K562 (cell line): ENCODE data around the gene GJD4. TPM values are rescaled to one million over a fixed set of nuclear protein-coding genes. Genes with fewer than 3 reads are reported as not detected.

Experiments used
- ATAC-seq: fragments of 200-7000 bp; cut with Tn5 transposase; 3 replicates; pipeline ENCODE4 v1.9.1; 2020; ENCODE audit warnings: moderate library complexity
- BruUV-seq: library from RNA; stranded (reverse); fragments of 400-500 nt; replicated peaks from 2 replicates; lab custom pipeline; 2021; lab: Mats Ljungman, UMichigan
- CTCF ChIA-PET: fragments of 300-600 bp; formaldehyde crosslinking; extraction: SDS; loops from one replicate; lab custom pipeline; 2021; ENCODE audit warnings: low intra/inter-chr PET ratio; lab: Yijun Ruan, JAX
- POLR2A ChIA-PET: fragments of 300-600, 350-650 bp; sonication (Branson Sonifier 250); formaldehyde crosslinking; extraction: SDS; loops from one replicate; lab custom pipeline; 2021; ENCODE audit warnings: antibody characterized with exemption, inconsistent platforms; lab: Yijun Ruan, JAX
- DNase-seq, 4 experiments: peaks; one replicate each; pipeline versions ENCODE4 v3.0.0 to v3.0.0-alpha.2; 2011 to 2018; ENCODE audit warnings: low spot score in 3 of 4, mixed read lengths in 3 of 4; ENCODE audit errors: extremely low read depth in 1 of 4
- FAIRE-seq: peaks from 2 replicates; lab custom pipeline; 2011; peaks lifted over from hg19 to GRCh38; lab: Jason Lieb, UNC
- H2AFZ ChIP-seq: 2 replicates; pipeline ENCODE4 v1.6.0; 2011; ENCODE audit warnings: low read depth, low read length, control low read depth, inconsistent platforms
- H3K27ac ChIP-seq: fragments of 200-600 bp; 3 replicates; pipeline ENCODE4 v1.8.0; 2011; ENCODE audit warnings: low read depth, mild to moderate bottlenecking, control low read depth, inconsistent platforms, low read length, moderate library complexity, mixed read lengths; ENCODE audit errors: extremely low read depth
- H3K27me3 ChIP-seq, 2 experiments: fragments of 300-600 bp in 1 of 2; 2 replicates in 1 of 2; 3 replicates in 1 of 2; pipeline versions ENCODE4 v1.6.0 to v1.8.0; 2011; ENCODE audit warnings: inconsistent platforms in 2 of 2, low read length in 2 of 2, mild to moderate bottlenecking in 1 of 2, mixed read lengths in 1 of 2, moderate library complexity in 1 of 2; ENCODE audit not compliant: control insufficient read depth in 2 of 2, insufficient read depth in 2 of 2
- H3K36me3 ChIP-seq: fragments of 300-600 bp; 3 replicates; pipeline ENCODE4 v1.8.0; 2011; ENCODE audit warnings: mild to moderate bottlenecking, low read length, inconsistent platforms; ENCODE audit not compliant: control insufficient read depth, insufficient read depth
- H3K4me1 ChIP-seq, 2 experiments: fragments of 200-600 bp in 1 of 2; replicated peaks in 1 of 2; 2 replicates in 1 of 2; 3 replicates in 1 of 2; pipeline versions ENCODE4 v1.5.1 to v1.8.0; 2011; ENCODE audit warnings: inconsistent platforms in 2 of 2, low read length in 2 of 2, mild to moderate bottlenecking in 1 of 2, mixed read lengths in 1 of 2, moderate library complexity in 1 of 2; ENCODE audit not compliant: control insufficient read depth in 2 of 2, insufficient read depth in 2 of 2
- H3K4me2 ChIP-seq: 2 replicates; pipeline ENCODE4 v1.6.1; 2011; ENCODE audit warnings: low read length, control low read depth, inconsistent platforms, mixed read lengths; ENCODE audit not compliant: insufficient read depth
- H3K4me3 ChIP-seq: fragments of 200-600 bp; sonication (generic), shearing (Covaris generic); 2 replicates; pipeline ENCODE4 v1.5.1; 2016; ENCODE audit warnings: control low read depth, inconsistent platforms
- H3K79me2 ChIP-seq: fragments of 200-600 bp; 3 replicates; pipeline ENCODE4 v1.8.0; 2011; ENCODE audit warnings: low read length, inconsistent platforms; ENCODE audit not compliant: control insufficient read depth, insufficient read depth
- H3K9ac ChIP-seq, 2 experiments: 2 replicates each; pipeline versions ENCODE4 v1.6.0 to v1.6.1; 2011; ENCODE audit warnings: low read depth in 2 of 2, low read length in 2 of 2, control low read depth in 1 of 2, inconsistent platforms in 1 of 2, mild to moderate bottlenecking in 1 of 2, mixed read lengths in 1 of 2; ENCODE audit not compliant: insufficient read depth in 1 of 2
- H3K9me1 ChIP-seq: one replicate; pipeline ENCODE4 v1.6.0; 2011; ENCODE audit warnings: inconsistent platforms, mild to moderate bottlenecking, low read length, moderate library complexity; ENCODE audit not compliant: control insufficient read depth, insufficient read depth
- H3K9me3 ChIP-seq: replicated peaks from 2 replicates; pipeline ENCODE4 v1.5.1; 2011; ENCODE audit warnings: low read depth, low read length, inconsistent platforms; ENCODE audit not compliant: control insufficient read depth, insufficient read depth
- H4K20me1 ChIP-seq: replicated peaks from 2 replicates; pipeline ENCODE4 v1.6.1; 2011; ENCODE audit warnings: low read length, inconsistent platforms, mixed read lengths; ENCODE audit not compliant: control insufficient read depth, insufficient read depth
- ARNT ChIP-seq, 2 experiments: fragments of 450-650 bp; IDR thresholded peaks; 2 replicates each; pipeline ENCODE4 v1.6.1; 2016; ENCODE audit warnings: mild to moderate bottlenecking in 1 of 2
- DNMT1 ChIP-seq: fragments of 450-650 bp; IDR thresholded peaks from 2 replicates; pipeline ENCODE4 v1.6.1; 2016; ENCODE audit warnings: antibody characterized with exemption, mild to moderate bottlenecking
- MAZ ChIP-seq, 2 experiments: fragments of 450-650 bp in 1 of 2; sonication (generic) in 1 of 2; formaldehyde crosslinking; IDR thresholded peaks in 1 of 2; conservative IDR thresholded peaks in 1 of 2; 2 replicates each; pipeline versions ENCODE4 v1.4.0 to v1.5.0; 2020; ENCODE audit warnings: mild to moderate bottlenecking in 1 of 2, missing genetic modification reagents in 1 of 2
- POLR2H ChIP-seq: IDR thresholded peaks from 2 replicates; pipeline ENCODE4 v1.6.1; 2016; ENCODE audit warnings: missing genetic modification characterization, low read depth, mild to moderate bottlenecking, control low read depth, missing compliant biosample characterization, moderate library complexity
- RBM14 ChIP-seq: fragments of 200-400 bp; formaldehyde crosslinking; IDR thresholded peaks from 2 replicates; pipeline ENCODE4 v1.6.1; 2018; ENCODE audit warnings: low read depth, mild to moderate bottlenecking, low read length, moderate library complexity, borderline replicate concordance; ENCODE audit not compliant: insufficient read depth
- SMARCC2 ChIP-seq: fragments of 450-650 bp; IDR thresholded peaks from 2 replicates; pipeline ENCODE4 v1.6.1; 2017; ENCODE audit warnings: antibody characterized with exemption, moderate library complexity, mild to moderate bottlenecking, low read depth
- SREBF2 ChIP-seq: sonication (generic); formaldehyde crosslinking; IDR thresholded peaks from 2 replicates; pipeline ENCODE4 v1.4.0; 2020; ENCODE audit warnings: mild to moderate bottlenecking, missing genetic modification reagents
- ZKSCAN1 ChIP-seq: fragments of 150-350 bp; IDR thresholded peaks from 2 replicates; pipeline ENCODE4 v1.6.1; 2016; ENCODE audit warnings: low read depth, low read length
- ZNF512 ChIP-seq: IDR thresholded peaks from 2 replicates; pipeline ENCODE4 v1.6.1; 2016; ENCODE audit warnings: missing genetic modification characterization, missing compliant biosample characterization
- ZNF785 ChIP-seq: fragments of 250-450 bp; sonication (Bioruptor Pico); IDR thresholded peaks from 2 replicates; pipeline ENCODE4 v1.4.0; 2020; ENCODE audit warnings: mild to moderate bottlenecking
- WGBS: fragments of 100-300 bp; shearing (Covaris generic); methylation state at CpG from one replicate; pipeline ENCODE4 v1.1.6; 2016; ENCODE audit warnings: low coverage, mixed read lengths; ENCODE audit not compliant: insufficient coverage; ENCODE audit errors: missing lambda C conversion rate; 5-methylcytosine and 5-hydroxymethylcytosine counted together
- in situ Hi-C: fragments of 300-500 bp; cut with MboI; formaldehyde crosslinking; loops from 4 replicates; pipeline ENCODE4 v1.15.0; 2018; ENCODE audit warnings: inconsistent platforms, mixed read lengths
- intact Hi-C: fragments of 100-400 bp; cut with micrococcal nuclease; formaldehyde crosslinking; loops from 2 replicates; pipeline ENCODE4 v1.14.2; 2022
- polyA plus RNA-seq, 8 experiments: library from polyadenylated mRNA; depleted of rRNA in 4 of 8; stranded (reverse) in 5 of 8; unstranded in 3 of 8; fragments of >200 nt; fragmentation: Nextera tagmentation in 2 of 8; fragmentation: Illumina TruSeq in 1 of 8; extraction: Ambion mirVana in 2 of 8; extraction: Trizol in 1 of 8; gene quantifications; 2 replicates each; pipeline versions ENCODE4 v1.2.1 to v1.2.3, GENCODE V29; 2011 to 2014; ENCODE audit warnings: inconsistent platforms in 1 of 8, missing spikeins in 1 of 8
- total RNA-seq, 7 experiments: library from RNA; depleted of rRNA in 6 of 7; stranded (reverse); fragments of >200 nt in 6 of 7; fragmentation: Illumina TruSeq in 2 of 7; extraction: Trizol in 2 of 7; gene quantifications; 2 replicates each; pipeline versions ENCODE4 v1.2.1 to v1.2.3, GENCODE V29; 2011 to 2021; ENCODE audit warnings: low replicate concordance in 1 of 7

Gene GJD4
- total and polyA plus RNA-seq, 9 of the 15 experiments (the other 6 are each of a cell fraction or from before 2014, with no cell fraction given): not detected

GRCh38 chr10:35581655-35582054 lies 23.5 kb upstream of the GJD4 start:
- Histone ChIP-seq H3K27me3 (peaks cover 37 to 45% of the 10 kb centered on the region in 2 experiments), H3K4me1 (no peaks in the 10 kb centered on the region)
- POLR2A ChIA-PET: no interaction called here
- TF ChIP-seq MAZ (CRISPR knock-in tag; conservative IDR thresholded peaks at IDR 0.05 in 1 of 2, IDR thresholded peaks at IDR 0.05 in 1 of 2) (no peak), ZNF785 (CRISPR knock-in tag) (no peak), ZKSCAN1 (no peak), POLR2H (no peak), SREBF2 (CRISPR knock-in tag) (no peak), DNMT1 (no peak), ZNF512 (no peak), RBM14 (no peak), ARNT (IDR thresholded peaks at IDR 0.05) (no peak), SMARCC2 (no peak)
- TF ChIP-seq, all 486 proteins: peak for 0
- in situ Hi-C loops (no loop called here), intact Hi-C loops (no loop called here)
- CTCF ChIA-PET: no interaction called here
- no peak overlapping the region for H3K27ac ChIP-seq
- DNase-seq (no peak), ATAC-seq (no peak), FAIRE-seq (no peak)
- no peak overlapping the region for H3K9ac ChIP-seq
- no peaks in the 10 kb centered on the region for H3K79me2 ChIP-seq
- H3K9me3 ChIP-seq: no peaks in the 10 kb centered on the region
- H2AFZ ChIP-seq: no peak overlapping the region
- H3K4me3 ChIP-seq: no peak overlapping the region
- H3K36me3 ChIP-seq: no peaks in the 10 kb centered on the region
- 4% methylated on average over 6 of the region's 6 CpGs for WGBS
- no peak overlapping the region for H3K4me2 ChIP-seq
- H4K20me1 ChIP-seq: 0 out of 2 replicates have a peak, but pooled peaks cover 5% of the 10 kb centered on the region
- BruUV-seq: no TSS peak
- H3K9me1 ChIP-seq: no peaks in the 10 kb centered on the region
